OCI-LY3 (cell line): ENCODE results near the gene TAF1B.
"Not testable (repeated sequence)": the region's sequence is repeated elsewhere in the genome, so short reads cannot be mapped to it uniquely, and the experiment has no call there.

Experiments
- H2AFZ ChIP-seq: fragments of 200-600, 300-600 bp; shearing (Covaris generic); 2 replicates; pipeline ENCODE4 v1.6.0; 2014; ENCODE audit warnings: antibody characterized with exemption, low read depth, low read length
- H3K27ac ChIP-seq: fragments of 200-600, 300-600 bp; sonication (generic); 2 replicates; pipeline ENCODE4 v1.5.1; 2014; ENCODE audit warnings: mild to moderate bottlenecking, low read length, moderate library complexity, mixed read lengths
- H3K27me3 ChIP-seq: fragments of 200-600, 300-600 bp; sonication (generic); 2 replicates; pipeline ENCODE4 v1.6.1; 2014; ENCODE audit warnings: low read depth, low read length, mixed read lengths
- H3K36me3 ChIP-seq: fragments of 200-600, 300-600 bp; sonication (generic); replicated peaks from 2 replicates; pipeline ENCODE3; 2014; ENCODE audit warnings: low read depth, low read length, mixed read lengths
- H3K4me1 ChIP-seq: fragments of 300-600, 200-600 bp; sonication (generic); 2 replicates; pipeline ENCODE4 v1.6.1; 2014; ENCODE audit warnings: low read length, mixed read lengths
- H3K4me2 ChIP-seq: fragments of 200-600, 300-600 bp; sonication (generic); 2 replicates; pipeline ENCODE4 v1.6.1; 2014; ENCODE audit warnings: low read length, mixed read lengths
- H3K4me3 ChIP-seq: fragments of 300-600, 200-600 bp; sonication (generic); 2 replicates; pipeline ENCODE4 v1.5.1; 2014; ENCODE audit warnings: antibody characterized with exemption, mild to moderate bottlenecking, low read length, moderate library complexity
- H3K79me2 ChIP-seq: fragments of 300-600, 200-600 bp; shearing (Covaris generic); 2 replicates; pipeline ENCODE4 v1.6.1; 2014; ENCODE audit warnings: mild to moderate bottlenecking, low read length, mixed read lengths
- H3K9ac ChIP-seq: fragments of 300-600, 200-600 bp; shearing (Covaris generic); 2 replicates; pipeline ENCODE4 v1.6.0; 2014; ENCODE audit warnings: mild to moderate bottlenecking, low read length, moderate library complexity
- H3K9me3 ChIP-seq: fragments of 200-600, 300-600 bp; shearing (Covaris generic); 2 replicates; pipeline ENCODE4 v1.6.1; 2014; ENCODE audit warnings: low read length, mixed read lengths; ENCODE audit not compliant: insufficient read depth
- H4K20me1 ChIP-seq: fragments of 200-600, 300-600 bp; sonication (generic); 2 replicates; pipeline ENCODE4 v1.6.1; 2016; ENCODE audit warnings: low read length, mixed read lengths; ENCODE audit not compliant: insufficient read depth
- EZH2phosphoT487 ChIP-seq: fragments of 200-600 bp; shearing (Covaris generic); IDR thresholded peaks from 2 replicates; pipeline ENCODE4 v1.6.1; 2018; ENCODE audit warnings: antibody characterized with exemption, mixed run types, low read depth
- TF ChIP-seq, protein P1 (sequence below): fragments of 200-600, 300-600 bp; sonication (generic); IDR thresholded peaks from 2 replicates; pipeline ENCODE4 v1.5.1; 2014; ENCODE audit warnings: antibody characterized with exemption, low read length, low read depth

Gene TAF1B

DNA sequence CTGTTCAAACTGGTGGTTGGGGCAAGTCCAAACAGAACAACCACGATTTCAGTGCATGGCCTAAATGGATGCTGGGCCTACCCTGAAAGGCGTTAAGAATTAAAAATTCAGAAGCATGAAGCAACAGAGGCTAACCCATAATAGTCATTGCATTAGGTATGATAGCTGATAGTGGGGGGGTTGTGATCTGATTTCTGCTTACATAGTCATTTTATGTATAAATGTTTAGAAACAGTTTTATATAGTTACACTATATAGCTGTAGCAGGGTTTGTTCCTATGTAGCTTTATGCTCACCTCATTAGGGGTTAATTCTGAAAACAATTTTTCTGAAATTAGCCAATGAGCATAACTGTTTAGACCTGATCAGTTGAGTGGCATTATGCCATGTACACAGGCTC lies 9.6 kb downstream of the TAF1B start:
- Histone ChIP-seq H3K27me3 (no peaks in the 10 kb centered on the region), H3K36me3 (peaks cover 83% of the 10 kb centered on the region), H3K9me3 (no peaks in the 10 kb centered on the region), H3K79me2 (peaks cover 3% of the 10 kb centered on the region; the same call in 1 of the 2 replicates), H4K20me1 (no peaks in the 10 kb centered on the region), H3K4me3 (no peak overlapping the region), H3K4me1 (no peaks in the 10 kb centered on the region), H3K4me2 (no peak overlapping the region), H3K9ac (no peak overlapping the region), H2AFZ (no peak overlapping the region), H3K27ac (no peak overlapping the region)
- no peak for TF ChIP-seq EZH2phosphoT487
- TF ChIP-seq, protein P1, sequence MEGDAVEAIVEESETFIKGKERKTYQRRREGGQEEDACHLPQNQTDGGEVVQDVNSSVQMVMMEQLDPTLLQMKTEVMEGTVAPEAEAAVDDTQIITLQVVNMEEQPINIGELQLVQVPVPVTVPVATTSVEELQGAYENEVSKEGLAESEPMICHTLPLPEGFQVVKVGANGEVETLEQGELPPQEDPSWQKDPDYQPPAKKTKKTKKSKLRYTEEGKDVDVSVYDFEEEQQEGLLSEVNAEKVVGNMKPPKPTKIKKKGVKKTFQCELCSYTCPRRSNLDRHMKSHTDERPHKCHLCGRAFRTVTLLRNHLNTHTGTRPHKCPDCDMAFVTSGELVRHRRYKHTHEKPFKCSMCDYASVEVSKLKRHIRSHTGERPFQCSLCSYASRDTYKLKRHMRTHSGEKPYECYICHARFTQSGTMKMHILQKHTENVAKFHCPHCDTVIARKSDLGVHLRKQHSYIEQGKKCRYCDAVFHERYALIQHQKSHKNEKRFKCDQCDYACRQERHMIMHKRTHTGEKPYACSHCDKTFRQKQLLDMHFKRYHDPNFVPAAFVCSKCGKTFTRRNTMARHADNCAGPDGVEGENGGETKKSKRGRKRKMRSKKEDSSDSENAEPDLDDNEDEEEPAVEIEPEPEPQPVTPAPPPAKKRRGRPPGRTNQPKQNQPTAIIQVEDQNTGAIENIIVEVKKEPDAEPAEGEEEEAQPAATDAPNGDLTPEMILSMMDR, result no peak

DNA sequence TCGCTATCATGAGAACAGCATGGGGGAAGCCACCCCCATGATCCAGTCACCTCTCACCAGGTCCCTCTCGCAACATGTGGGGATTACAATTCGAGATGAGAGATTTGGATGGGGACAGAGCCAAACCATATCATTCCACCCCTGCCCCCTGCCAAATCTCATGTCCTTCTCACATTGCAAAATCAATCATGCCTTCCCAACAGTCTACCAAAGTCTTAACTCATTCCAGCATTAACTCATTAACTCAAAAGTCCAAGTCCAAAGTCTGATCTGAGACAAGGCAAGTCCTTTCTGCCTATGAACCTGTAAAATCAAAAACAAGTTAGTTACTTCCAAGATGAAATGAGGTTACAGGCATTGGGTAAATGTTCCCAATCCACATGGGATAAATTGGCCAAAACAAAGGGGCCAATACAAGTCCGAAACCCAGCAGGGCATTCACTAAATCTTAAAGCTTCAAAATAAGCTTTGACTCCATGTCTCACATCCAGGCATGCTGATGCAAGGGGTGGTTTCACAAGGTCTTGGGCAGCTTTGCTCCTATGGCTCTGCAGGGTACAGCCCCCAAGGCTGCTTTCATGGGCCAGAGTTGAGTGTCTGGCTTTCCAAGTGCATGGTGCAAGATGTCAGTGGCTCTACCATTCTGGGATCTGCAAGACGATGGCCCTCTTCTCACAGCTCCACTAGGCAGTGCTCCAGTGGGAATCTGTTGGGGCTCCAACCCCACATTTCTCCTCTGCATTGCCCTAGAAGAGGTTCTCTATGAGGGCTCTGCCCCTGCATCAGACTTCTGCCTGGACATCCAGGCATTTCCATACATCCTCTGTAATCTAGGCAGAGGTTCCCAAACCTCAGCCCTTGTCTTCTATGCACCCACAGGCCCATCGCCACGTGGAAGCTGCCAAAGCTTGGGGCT lies 14.8 kb downstream of the TAF1B start:
- no peak overlapping the region for H3K27ac ChIP-seq
- H3K36me3 ChIP-seq, result peaks cover 70% of the 10 kb centered on the region
- H3K9ac ChIP-seq, result no peak overlapping the region
- H3K4me3 ChIP-seq, result no peak overlapping the region
- H2AFZ ChIP-seq, result no peak overlapping the region
- peaks cover 7% of the 10 kb centered on the region; the same call in 1 of the 2 replicates for H3K9me3 ChIP-seq
- H3K4me1 ChIP-seq, result no peaks in the 10 kb centered on the region
- H3K79me2 ChIP-seq, result no peaks in the 10 kb centered on the region
- TF ChIP-seq, protein P1, result no peak
- no peak for TF ChIP-seq EZH2phosphoT487
- H4K20me1 ChIP-seq, result no peaks in the 10 kb centered on the region
- no peaks in the 10 kb centered on the region for H3K27me3 ChIP-seq
- H3K4me2 ChIP-seq, result no peak overlapping the region

DNA sequence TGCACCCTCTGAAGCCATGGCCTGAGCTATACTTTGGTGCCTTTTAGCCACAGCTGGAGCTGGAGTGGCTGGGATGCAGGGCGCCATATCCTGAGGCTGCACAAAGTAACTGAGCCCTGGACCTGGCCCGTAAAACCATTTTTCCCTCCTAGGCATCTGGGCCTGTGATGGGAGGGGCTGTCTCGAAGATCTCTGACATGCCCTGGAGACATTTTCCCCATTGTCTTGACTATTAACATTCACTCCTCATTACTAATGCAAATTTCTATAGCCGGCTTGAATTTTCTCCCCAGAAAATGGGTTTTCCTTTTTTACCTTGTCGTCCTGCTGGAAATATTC lies 15.4 kb downstream of the TAF1B start:
- TF ChIP-seq EZH2phosphoT487, result no peak
- TF ChIP-seq, protein P1, result no peak
- H2AFZ ChIP-seq, result no peak overlapping the region
- H3K9ac ChIP-seq, result no peak overlapping the region
- H3K4me3 ChIP-seq, result no peak overlapping the region
- peaks cover 7% of the 10 kb centered on the region; the same call in 1 of the 2 replicates for H3K9me3 ChIP-seq
- no peaks in the 10 kb centered on the region for H3K27me3 ChIP-seq
- H3K27ac ChIP-seq, result no peak overlapping the region
- H3K4me2 ChIP-seq, result no peak overlapping the region
- H3K79me2 ChIP-seq, result no peaks in the 10 kb centered on the region
- no peaks in the 10 kb centered on the region for H3K4me1 ChIP-seq
- H4K20me1 ChIP-seq, result no peaks in the 10 kb centered on the region
- peaks cover 64% of the 10 kb centered on the region for H3K36me3 ChIP-seq

DNA sequence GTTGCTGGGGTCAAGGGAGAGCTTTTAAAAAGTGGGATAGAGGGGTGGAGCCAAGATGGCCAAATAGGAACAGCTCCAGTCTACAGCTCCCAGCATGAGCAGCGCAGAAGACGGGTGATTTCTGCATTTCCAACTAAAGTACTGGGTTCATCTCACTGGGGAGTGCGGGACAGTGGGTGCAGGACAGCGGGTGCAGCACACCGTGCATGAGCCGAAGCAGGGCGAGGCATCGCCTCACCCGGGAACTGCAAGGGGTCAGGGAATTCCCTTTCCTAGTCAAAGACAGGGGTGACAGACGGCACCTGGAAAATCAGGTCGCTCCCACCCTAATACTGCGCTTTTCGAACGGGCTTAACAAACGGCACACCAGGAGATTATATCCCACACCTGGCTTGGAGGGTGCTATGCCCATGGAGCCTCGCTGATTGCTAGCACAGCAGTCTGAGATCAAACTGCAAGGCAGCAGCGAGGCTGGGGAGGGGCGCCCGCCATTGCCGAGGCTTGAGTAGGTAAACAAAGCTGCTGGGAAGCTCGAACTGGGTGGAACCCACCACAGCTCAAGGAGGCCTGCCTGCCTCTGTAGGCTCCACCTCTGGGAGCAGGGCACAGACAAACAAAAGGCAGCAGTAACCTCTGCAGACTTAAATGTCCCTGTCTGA lies 17.8 kb downstream of the TAF1B start:
- H3K27ac ChIP-seq, H3K4me1 ChIP-seq, H3K4me3 ChIP-seq, H3K4me2 ChIP-seq, H4K20me1 ChIP-seq, H2AFZ ChIP-seq, H3K27me3 ChIP-seq, H3K79me2 ChIP-seq, H3K9ac ChIP-seq, H3K9me3 ChIP-seq: not testable (repeated sequence)
- H3K36me3 ChIP-seq, result peaks cover 42% of the 10 kb centered on the region
